ENCODE measurements around the gene MRPL51.

MRPL51 gene

DNA sequence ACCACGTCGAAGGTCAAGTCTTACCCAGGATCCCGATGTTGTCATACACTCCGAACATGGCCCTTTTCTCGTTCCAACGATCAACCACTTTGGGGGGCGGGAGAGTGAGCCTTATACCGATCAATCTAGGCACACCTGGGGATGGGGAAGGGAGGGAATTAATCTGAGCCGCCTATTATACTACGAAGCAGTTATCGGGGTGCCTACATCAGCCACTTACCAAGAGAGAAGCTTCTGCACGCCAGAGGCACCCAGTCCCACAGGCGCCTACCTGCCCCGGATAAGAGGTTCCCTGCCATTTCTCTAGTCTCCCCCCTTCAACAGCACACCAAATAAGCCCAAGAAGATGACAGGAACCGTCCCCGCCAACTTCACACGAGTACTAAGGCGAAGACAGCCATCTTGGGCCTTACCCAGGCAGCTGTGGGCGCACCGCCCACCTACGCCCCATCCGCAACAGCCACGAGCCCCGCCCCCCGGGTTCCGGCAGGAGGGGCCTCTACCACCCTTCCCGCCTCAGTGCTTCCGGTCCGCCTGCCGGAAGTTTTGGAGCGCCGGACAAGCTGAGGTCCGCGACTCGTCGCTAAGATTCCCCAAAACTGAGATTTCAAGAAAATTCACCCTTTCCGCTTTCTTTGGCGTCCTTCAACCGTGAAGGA lies at the start of gene MRPL51:
Gene MRPL51, minus strand, starts transcription at position 425 of the 659 bp plus-strand sequence. Its CDS starts 126 bp downstream, at position 299.
- peak; percentile 86 to 96 for DNase-seq (ENCODE audit: low read depth in 2 of 2)

GRCh38 chr12:6542209-6543009 lies 49.3 kb upstream of the MRPL51 start:
- no peak for DNase-seq (ENCODE audit: low read depth in 2 of 2)

- DNase-seq (ENCODE audit: low read depth in 2 of 2), result no peak
These were observed 48.5 kb upstream of the MRPL51 start for GRCh38 chr12:6541371-6542165.

- DNase-seq (ENCODE audit: low read depth in 2 of 2), result no peak
These were observed 47.3 kb upstream of the MRPL51 start for GRCh38 chr12:6540181-6540877.

DNA sequence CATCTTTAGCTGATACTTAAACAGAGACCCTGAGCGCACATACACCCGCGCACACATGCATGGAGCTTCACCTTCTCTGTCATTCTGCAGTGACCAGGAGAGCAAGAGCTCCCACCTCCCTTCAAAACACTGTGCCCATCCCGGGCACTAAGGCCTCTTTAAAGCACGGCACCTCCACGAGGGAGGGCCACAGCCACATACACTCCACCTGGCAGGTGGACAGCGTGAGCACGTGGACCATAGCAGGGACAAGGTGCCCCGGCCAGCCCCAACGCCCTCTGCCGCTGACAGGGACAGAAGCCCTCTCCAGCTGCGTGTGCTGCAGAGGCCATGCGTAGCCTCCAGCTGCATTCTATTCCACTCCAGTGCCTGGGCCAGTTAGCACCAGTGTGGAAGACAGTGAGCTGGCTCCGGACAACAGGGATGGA lies 46.7 kb upstream of the MRPL51 start:
- no peak for DNase-seq (ENCODE audit: low read depth in 2 of 2)

GRCh38 chr12:6539314-6539682 lies 46.2 kb upstream of the MRPL51 start:
- no peak for DNase-seq (ENCODE audit: low read depth in 2 of 2)

DNA sequence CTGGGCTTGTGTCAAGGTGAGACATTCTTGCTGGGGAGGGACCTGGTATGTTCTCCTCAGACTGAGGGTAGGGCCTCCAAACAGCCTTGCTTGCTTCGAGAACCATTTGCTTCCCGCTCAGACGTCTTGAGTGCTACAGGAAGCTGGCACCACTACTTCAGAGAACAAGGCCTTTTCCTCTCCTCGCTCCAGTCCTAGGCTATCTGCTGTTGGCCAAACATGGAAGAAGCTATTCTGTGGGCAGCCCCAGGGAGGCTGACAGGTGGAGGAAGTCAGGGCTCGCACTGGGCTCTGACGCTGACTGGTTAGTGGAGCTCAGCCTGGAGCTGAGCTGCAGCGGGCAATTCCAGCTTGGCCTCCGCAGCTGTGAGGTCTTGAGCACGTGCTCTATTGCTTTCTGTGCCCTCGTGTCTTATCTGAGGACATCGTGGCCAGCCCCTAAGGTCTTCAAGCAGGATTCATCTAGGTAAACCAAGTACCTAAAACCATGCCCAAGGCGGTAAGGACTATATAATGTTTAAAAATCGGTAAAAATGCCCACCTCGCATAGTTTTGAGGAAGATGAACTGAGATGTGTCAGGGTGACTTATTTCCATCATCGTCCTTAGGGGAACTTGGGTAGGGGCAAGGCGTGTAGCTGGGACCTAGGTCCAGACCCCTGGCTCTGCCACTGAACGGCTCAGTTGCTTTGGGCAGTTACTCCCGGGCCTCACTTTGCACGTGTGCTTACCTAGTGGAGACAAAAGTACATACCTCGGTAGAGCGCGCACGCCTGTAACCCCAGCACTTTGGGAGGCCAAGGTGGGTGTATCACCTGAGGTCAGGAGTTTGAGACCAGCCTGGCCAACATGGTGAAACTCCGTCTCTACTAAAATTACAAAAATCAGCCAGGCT lies 45.6 kb upstream of the MRPL51 start:
- no peak for DNase-seq (ENCODE audit: low read depth in 2 of 2)

GRCh38 chr12:6537580-6538419 lies 44.7 kb upstream of the MRPL51 start:
- DNase-seq (ENCODE audit: low read depth in 2 of 2), result peak; percentile 73 to 74

DNA sequence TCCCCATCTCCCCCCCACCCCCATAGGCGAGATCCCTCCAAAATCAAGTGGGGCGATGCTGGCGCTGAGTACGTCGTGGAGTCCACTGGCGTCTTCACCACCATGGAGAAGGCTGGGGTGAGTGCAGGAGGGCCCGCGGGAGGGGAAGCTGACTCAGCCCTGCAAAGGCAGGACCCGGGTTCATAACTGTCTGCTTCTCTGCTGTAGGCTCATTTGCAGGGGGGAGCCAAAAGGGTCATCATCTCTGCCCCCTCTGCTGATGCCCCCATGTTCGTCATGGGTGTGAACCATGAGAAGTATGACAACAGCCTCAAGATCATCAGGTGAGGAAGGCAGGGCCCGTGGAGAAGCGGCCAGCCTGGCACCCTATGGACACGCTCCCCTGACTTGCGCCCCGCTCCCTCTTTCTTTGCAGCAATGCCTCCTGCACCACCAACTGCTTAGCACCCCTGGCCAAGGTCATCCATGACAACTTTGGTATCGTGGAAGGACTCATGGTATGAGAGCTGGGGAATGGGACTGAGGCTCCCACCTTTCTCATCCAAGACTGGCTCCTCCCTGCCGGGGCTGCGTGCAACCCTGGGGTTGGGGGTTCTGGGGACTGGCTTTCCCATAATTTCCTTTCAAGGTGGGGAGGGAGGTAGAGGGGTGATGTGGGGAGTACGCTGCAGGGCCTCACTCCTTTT lies 44.0 kb upstream of the MRPL51 start:
- no peak for DNase-seq (ENCODE audit: low read depth in 2 of 2)

DNA sequence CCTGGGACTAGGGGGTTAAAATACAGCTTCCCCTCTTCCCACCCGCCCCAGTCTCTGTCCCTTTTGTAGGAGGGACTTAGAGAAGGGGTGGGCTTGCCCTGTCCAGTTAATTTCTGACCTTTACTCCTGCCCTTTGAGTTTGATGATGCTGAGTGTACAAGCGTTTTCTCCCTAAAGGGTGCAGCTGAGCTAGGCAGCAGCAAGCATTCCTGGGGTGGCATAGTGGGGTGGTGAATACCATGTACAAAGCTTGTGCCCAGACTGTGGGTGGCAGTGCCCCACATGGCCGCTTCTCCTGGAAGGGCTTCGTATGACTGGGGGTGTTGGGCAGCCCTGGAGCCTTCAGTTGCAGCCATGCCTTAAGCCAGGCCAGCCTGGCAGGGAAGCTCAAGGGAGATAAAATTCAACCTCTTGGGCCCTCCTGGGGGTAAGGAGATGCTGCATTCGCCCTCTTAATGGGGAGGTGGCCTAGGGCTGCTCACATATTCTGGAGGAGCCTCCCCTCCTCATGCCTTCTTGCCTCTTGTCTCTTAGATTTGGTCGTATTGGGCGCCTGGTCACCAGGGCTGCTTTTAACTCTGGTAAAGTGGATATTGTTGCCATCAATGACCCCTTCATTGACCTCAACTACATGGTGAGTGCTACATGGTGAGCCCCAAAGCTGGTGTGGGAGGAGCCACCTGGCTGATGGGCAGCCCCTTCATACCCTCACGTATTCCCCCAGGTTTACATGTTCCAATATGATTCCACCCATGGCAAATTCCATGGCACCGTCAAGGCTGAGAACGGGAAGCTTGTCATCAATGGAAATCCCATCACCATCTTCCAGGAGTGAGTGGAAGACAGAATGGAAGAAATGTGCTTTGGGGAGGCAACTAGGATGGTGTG lies 43.1 kb upstream of the MRPL51 start:
- DNase-seq (ENCODE audit: low read depth in 2 of 2), result no peak

- DNase-seq (ENCODE audit: low read depth in 2 of 2), result no peak
These were observed 42.6 kb upstream of the MRPL51 start for GRCh38 chr12:6535697-6535946.

- peak; percentile 49 to 53 for DNase-seq (ENCODE audit: low read depth in 2 of 2)
These were observed 42.1 kb upstream of the MRPL51 start for GRCh38 chr12:6534945-6535696.

- DNase-seq (ENCODE audit: low read depth in 2 of 2), result peak in 1 of 2 donors; percentile 64
These were observed 41.6 kb upstream of the MRPL51 start for GRCh38 chr12:6534695-6534944.

- DNase-seq (ENCODE audit: low read depth in 2 of 2), result peak; percentile 70 to 74
These were observed 41.0 kb upstream of the MRPL51 start, which contains the start of gene GAPDH for GRCh38 chr12:6533923-6534694. TSS of gene GAPDH (plus strand) at chr12:6534517. CDS start at chr12:6534833, 316 bp downstream.

DNA sequence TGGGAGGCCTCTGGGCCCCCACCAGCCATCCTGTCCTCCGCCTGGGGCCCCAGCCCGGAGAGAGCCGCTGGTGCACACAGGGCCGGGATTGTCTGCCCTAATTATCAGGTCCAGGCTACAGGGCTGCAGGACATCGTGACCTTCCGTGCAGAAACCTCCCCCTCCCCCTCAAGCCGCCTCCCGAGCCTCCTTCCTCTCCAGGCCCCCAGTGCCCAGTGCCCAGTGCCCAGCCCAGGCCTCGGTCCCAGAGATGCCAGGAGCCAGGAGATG lies 40.5 kb upstream of the MRPL51 start:
- no peak for DNase-seq (ENCODE audit: low read depth in 2 of 2)

GRCh38 chr12:6532927-6533652 lies 40.0 kb upstream of the MRPL51 start:
- DNase-seq (ENCODE audit: low read depth in 2 of 2), result no peak
